NCI-H69 (cell line): ENCODE measurements around the gene PIPOX.

ENCODE experiments used
- DNase-seq: peaks from one replicate; lab custom pipeline; 2025; lab: John Stamatoyannopoulos, UW

PIPOX gene

DNA sequence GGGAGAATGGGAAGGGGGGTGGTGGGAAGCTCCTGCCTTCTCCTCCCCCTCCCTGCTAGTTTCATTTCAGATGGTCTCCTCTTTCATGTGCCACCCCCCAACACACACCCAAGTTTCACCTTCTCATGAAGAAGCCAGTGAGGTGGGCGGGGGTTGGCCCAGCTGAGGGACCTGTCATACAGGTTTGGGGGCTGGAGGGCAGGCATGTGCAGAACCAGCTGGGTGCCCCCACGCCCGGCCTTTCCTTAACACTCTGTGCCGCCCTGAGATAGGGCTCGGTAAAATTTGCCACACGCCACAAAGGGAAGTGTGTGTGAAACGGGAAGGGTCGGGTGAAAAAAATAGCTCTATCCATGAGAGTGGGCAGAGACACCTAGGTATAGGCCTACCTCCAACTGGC, 57.4 kb downstream of the PIPOX start:
- DNase-seq, result no peak

GRCh38 chr17:29102046-29102445, 59.1 kb downstream of the PIPOX start:
- peak; percentile 23 for DNase-seq

DNA sequence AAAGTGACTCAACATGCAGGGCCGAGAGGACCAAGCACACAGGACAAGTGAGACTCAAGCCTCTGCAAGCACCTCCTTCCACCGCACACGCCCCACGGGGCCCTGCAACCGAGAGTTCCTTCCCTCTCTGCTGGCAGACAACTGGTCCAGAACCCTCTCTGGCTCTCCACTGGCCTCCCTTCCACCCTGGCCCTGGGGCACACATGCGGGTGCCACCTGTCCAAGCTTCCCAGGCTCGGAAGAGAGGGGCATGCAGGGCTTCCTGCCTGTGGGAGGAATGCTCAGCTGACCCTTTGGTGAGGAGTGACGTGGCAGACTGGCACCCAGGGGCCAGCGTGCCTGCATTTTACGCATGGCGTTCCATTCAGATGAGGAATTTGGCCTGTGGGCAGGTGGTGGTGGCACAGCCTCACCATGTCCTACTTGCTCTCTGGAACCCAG, 59.8 kb downstream of the PIPOX start:
- no peak for DNase-seq

DNA sequence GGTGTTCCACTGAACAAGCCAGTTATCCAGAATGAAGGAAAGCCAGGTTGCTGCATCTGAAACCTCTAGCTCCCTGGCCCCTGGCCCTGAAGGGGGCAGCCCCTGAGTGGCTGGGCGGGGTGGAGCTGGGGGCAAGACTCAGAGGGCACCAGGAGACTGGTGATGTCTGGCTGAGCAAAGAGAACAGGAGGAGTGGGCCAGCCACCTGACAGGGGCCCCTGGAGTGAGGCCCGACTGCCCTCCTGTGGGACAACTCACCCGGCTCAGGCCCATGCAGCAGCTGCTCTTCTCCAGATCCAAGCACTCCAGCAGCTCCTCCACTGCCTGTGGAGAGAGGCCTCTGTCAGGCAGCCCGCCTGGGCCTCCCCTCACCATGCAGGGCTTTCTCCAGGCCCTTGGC, 60.4 kb downstream of the PIPOX start:
- no peak for DNase-seq
